ENCODE results near the gene ZNF771.

ZNF771 gene

GRCh38 chr16:30438835-30439234 lies 31.4 kb downstream of the ZNF771 start:
- Histone ChIP-seq H3K4me1 (no peaks in the 10 kb centered on the region), H3K9me3 (no peaks in the 10 kb centered on the region; the same call in 1 of the 2 replicates), H3K27me3 (no peaks in the 10 kb centered on the region), H3K36me3 (peaks cover 3% of the 10 kb centered on the region), H3K4me3 (ENCODE audit: low read depth, low read length) (no peak overlapping the region)
- no peak for TF ChIP-seq CTCF (IDR thresholded peaks at IDR 0.05; ENCODE audit: low read depth, low read length)
- DNase-seq, result no peak

- no peaks in the 10 kb centered on the region for H3K27me3 ChIP-seq
- peaks cover 10% of the 10 kb centered on the region for H3K36me3 ChIP-seq
- no peaks in the 10 kb centered on the region for H3K4me1 ChIP-seq
- no peaks in the 10 kb centered on the region; the same call in 1 of the 2 replicates for H3K9me3 ChIP-seq
- H3K4me3 ChIP-seq (ENCODE audit: low read depth, low read length), result no peak overlapping the region
- DNase-seq, result no peak
- TF ChIP-seq CTCF (IDR thresholded peaks at IDR 0.05; ENCODE audit: low read depth, low read length), result no peak
These were observed 32.4 kb downstream of the ZNF771 start for GRCh38 chr16:30439720-30440348.

GRCh38 chr16:30443631-30444030 lies 36.2 kb downstream of the ZNF771 start:
- no peaks in the 10 kb centered on the region; the same call in 1 of the 2 replicates for H3K9me3 ChIP-seq
- no peaks in the 10 kb centered on the region for H3K27me3 ChIP-seq
- TF ChIP-seq CTCF (IDR thresholded peaks at IDR 0.05; ENCODE audit: low read depth, low read length), result no peak
- DNase-seq, result no peak
- H3K36me3 ChIP-seq, result peaks cover 10% of the 10 kb centered on the region
- no peaks in the 10 kb centered on the region for H3K4me1 ChIP-seq
- H3K4me3 ChIP-seq (ENCODE audit: low read depth, low read length), result no peak overlapping the region

GRCh38 chr16:30444231-30445148 lies 37.1 kb downstream of the ZNF771 start:
- Histone ChIP-seq H3K4me3 (ENCODE audit: low read depth, low read length) (peak overlapping the region; percentile 91), H3K27me3 (no peaks in the 10 kb centered on the region), H3K9me3 (no peaks in the 10 kb centered on the region; the same call in 1 of the 2 replicates), H3K36me3 (peaks cover 10% of the 10 kb centered on the region), H3K4me1 (no peaks in the 10 kb centered on the region)
- DNase-seq, result no peak
- TF ChIP-seq CTCF (IDR thresholded peaks at IDR 0.05; ENCODE audit: low read depth, low read length), result no peak

GRCh38 chr16:30445149-30445407 lies 37.7 kb downstream of the ZNF771 start:
- Histone ChIP-seq H3K9me3 (no peaks in the 10 kb centered on the region; the same call in 1 of the 2 replicates), H3K36me3 (peaks cover 10% of the 10 kb centered on the region), H3K27me3 (no peaks in the 10 kb centered on the region), H3K4me1 (no peaks in the 10 kb centered on the region), H3K4me3 (ENCODE audit: low read depth, low read length) (peak overlapping the region; percentile 91)
- DNase-seq, result no peak
- no peak for TF ChIP-seq CTCF (IDR thresholded peaks at IDR 0.05; ENCODE audit: low read depth, low read length)
